IMR-90 (cell line): Measurements from ENCODE around the gene PLA2G12B. TPM values are rescaled to one million over a fixed set of nuclear protein-coding genes. Genes with fewer than 3 reads are reported as not detected.
"Not testable (repeated sequence)": the region's sequence is repeated elsewhere in the genome, so short reads cannot be mapped to it uniquely, and the experiment has no call there.

Experiments used
- ATAC-seq: fragments of 200-7000 bp; cut with Tn5 transposase; 2 replicates; pipeline ENCODE4 v1.9.1; 2020; ENCODE audit warnings: low read depth, mild to moderate bottlenecking, moderate library complexity
- BruUV-seq: library from RNA; stranded (reverse); fragments of 400-500 nt; replicated peaks from 2 replicates; lab custom pipeline; 2021; lab: Mats Ljungman, UMichigan
- CTCF ChIA-PET: fragments of 300-600 bp; formaldehyde crosslinking; extraction: SDS; loops from one replicate; lab custom pipeline; 2021; ENCODE audit warnings: antibody characterized with exemption; lab: Yijun Ruan, JAX
- POLR2A ChIA-PET: fragments of 300-600 bp; sonication (Branson Sonifier 250); formaldehyde crosslinking; loops from one replicate; lab custom pipeline; 2022; ENCODE audit warnings: antibody characterized with exemption; ENCODE audit not compliant: unreplicated experiment; lab: Charles Lee
- DNase-seq: peaks from one replicate; pipeline ENCODE4 v3.0.0; 2013
- H2AFZ ChIP-seq: replicated peaks from 2 replicates; pipeline ENCODE3; 2013; ENCODE audit warnings: low read length, mild to moderate bottlenecking; ENCODE audit not compliant: poor library complexity
- H2AK5ac ChIP-seq: 2 replicates; pipeline ENCODE4 v1.6.1; 2013; ENCODE audit warnings: low read depth, low read length, inconsistent platforms
- H2AK9ac ChIP-seq: replicated peaks from 2 replicates; pipeline ENCODE3; 2013; ENCODE audit warnings: mild to moderate bottlenecking, low read depth, low read length, moderate library complexity; ENCODE audit not compliant: poor library complexity
- H2BK120ac ChIP-seq: 2 replicates; pipeline ENCODE4 v1.6.1; 2013; ENCODE audit warnings: low read depth, low read length, inconsistent platforms
- H2BK15ac ChIP-seq: 3 replicates; pipeline ENCODE4 v1.6.1; 2013; ENCODE audit warnings: low read depth, low read length, inconsistent platforms
- H2BK20ac ChIP-seq: 2 replicates; pipeline ENCODE4 v1.6.1; 2013; ENCODE audit warnings: low read depth, mild to moderate bottlenecking, inconsistent platforms, low read length, moderate library complexity
- H2BK5ac ChIP-seq: 2 replicates; pipeline ENCODE4 v1.6.1; 2013; ENCODE audit warnings: mild to moderate bottlenecking, low read depth, low read length, inconsistent platforms; ENCODE audit not compliant: poor library complexity, severe bottlenecking
- H3K14ac ChIP-seq: replicated peaks from 2 replicates; pipeline ENCODE4 v1.6.1; 2013; ENCODE audit warnings: low read depth, low read length, inconsistent platforms
- H3K18ac ChIP-seq: 2 replicates; pipeline ENCODE4 v1.6.1; 2013; ENCODE audit warnings: low read depth, low read length, control low read depth
- H3K23ac ChIP-seq: 2 replicates; pipeline ENCODE4 v1.6.1; 2013; ENCODE audit warnings: low read depth, low read length, inconsistent platforms
- H3K27ac ChIP-seq: 2 replicates; pipeline ENCODE4 v1.5.1; 2013; ENCODE audit warnings: mild to moderate bottlenecking, control low read depth, low read length; ENCODE audit not compliant: insufficient read depth
- H3K27me3 ChIP-seq: 2 replicates; pipeline ENCODE4 v1.6.1; 2013; ENCODE audit warnings: low read length; ENCODE audit not compliant: control insufficient read depth, insufficient read depth
- H3K36me3 ChIP-seq: 2 replicates; pipeline ENCODE4 v1.6.1; 2013; ENCODE audit warnings: low read length, mixed read lengths; ENCODE audit not compliant: control insufficient read depth, insufficient read depth
- H3K4ac ChIP-seq: 2 replicates; pipeline ENCODE4 v1.6.1; 2013; ENCODE audit warnings: low read depth, low read length, inconsistent platforms
- H3K4me1 ChIP-seq: 2 replicates; pipeline ENCODE4 v1.6.1; 2013; ENCODE audit warnings: low read length, mixed read lengths; ENCODE audit not compliant: control insufficient read depth, insufficient read depth
- H3K4me2 ChIP-seq: 2 replicates; pipeline ENCODE4 v1.6.1; 2013; ENCODE audit warnings: low read depth, mild to moderate bottlenecking, control low read depth, low read length, moderate library complexity
- H3K4me3 ChIP-seq: 2 replicates; pipeline ENCODE4 v1.5.1; 2013; ENCODE audit warnings: low read depth, mild to moderate bottlenecking, control low read depth, low read length, moderate library complexity; ENCODE audit not compliant: insufficient read depth
- H3K56ac ChIP-seq: 2 replicates; pipeline ENCODE4 v1.6.1; 2013; ENCODE audit warnings: low read length, inconsistent platforms; ENCODE audit not compliant: insufficient read depth; ENCODE audit errors: extremely low read depth
- H3K79me1 ChIP-seq, 2 experiments: 2 replicates each; pipeline ENCODE4 v1.6.1; 2013; ENCODE audit warnings: low read length in 2 of 2, inconsistent platforms in 1 of 2, low read depth in 1 of 2
- H3K9ac ChIP-seq: 2 replicates; pipeline ENCODE4 v1.6.1; 2013; ENCODE audit warnings: low read depth, low read length, control low read depth
- H3K9me1 ChIP-seq: 2 replicates; pipeline ENCODE4 v1.6.1; 2013; ENCODE audit warnings: low read length, inconsistent platforms; ENCODE audit not compliant: insufficient read depth
- H3K9me3 ChIP-seq: 2 replicates; pipeline ENCODE4 v1.6.1; 2013; ENCODE audit warnings: low read length; ENCODE audit not compliant: control insufficient read depth, insufficient read depth
- H4K20me1 ChIP-seq: 2 replicates; pipeline ENCODE4 v1.6.1; 2013; ENCODE audit warnings: low read length, inconsistent platforms; ENCODE audit not compliant: insufficient read depth
- H4K5ac ChIP-seq: 2 replicates; pipeline ENCODE4 v1.6.1; 2013; ENCODE audit warnings: mild to moderate bottlenecking, low read depth, low read length, control low read depth
- H4K8ac ChIP-seq, 2 experiments: 2 replicates each; pipeline ENCODE4 v1.6.1; 2013; ENCODE audit warnings: low read depth in 2 of 2, low read length in 2 of 2, control low read depth in 1 of 2, inconsistent platforms in 1 of 2
- H4K91ac ChIP-seq: 2 replicates; pipeline ENCODE4 v1.6.1; 2013; ENCODE audit warnings: low read depth, low read length, inconsistent platforms; ENCODE audit not compliant: insufficient read depth
- WGBS, 2 experiments: methylation state at CpG; one replicate each; pipeline versions ENCODE4 v1.1.5 to v1.1.7; 2013; ENCODE audit warnings: missing lambda C conversion rate in 2 of 2; ENCODE audit not compliant: insufficient read length in 1 of 2; ENCODE audit errors: extremely low coverage in 2 of 2; 5-methylcytosine and 5-hydroxymethylcytosine counted together
- dilution Hi-C: fragments of 300-500 bp; cut with HindIII; formaldehyde crosslinking; loops from one replicate; pipeline ENCODE4 v1.14.3; 2018; ENCODE audit warnings: low sequenced_read_pairs; ENCODE audit not compliant: unreplicated experiment
- in situ Hi-C: fragments of 300-500 bp; cut with MboI; formaldehyde crosslinking; loops from 3 replicates; pipeline ENCODE4 v1.14.3; 2019; ENCODE audit warnings: low sequenced_read_pairs, inconsistent platforms, mixed read lengths
- intact Hi-C: fragments of 100-400 bp; cut with micrococcal nuclease; formaldehyde crosslinking; loops from 2 replicates; pipeline ENCODE4 v1.10.0; 2022
- polyA plus RNA-seq, 3 experiments: library from polyadenylated mRNA; depleted of rRNA; stranded (reverse); fragments of >200 nt; gene quantifications; 2 replicates each; pipeline ENCODE4 v1.2.3, GENCODE V29; 2012; ENCODE audit warnings: low replicate concordance in 1 of 3
- total RNA-seq: library from RNA; depleted of rRNA; stranded (reverse); fragments of >200 nt; gene quantifications from 2 replicates; pipeline ENCODE4 v1.2.3, GENCODE V29; 2012

Gene PLA2G12B
- total and polyA plus RNA-seq, 2 of the 4 experiments (the other 2 are of a cell fraction): not detected

DNA sequence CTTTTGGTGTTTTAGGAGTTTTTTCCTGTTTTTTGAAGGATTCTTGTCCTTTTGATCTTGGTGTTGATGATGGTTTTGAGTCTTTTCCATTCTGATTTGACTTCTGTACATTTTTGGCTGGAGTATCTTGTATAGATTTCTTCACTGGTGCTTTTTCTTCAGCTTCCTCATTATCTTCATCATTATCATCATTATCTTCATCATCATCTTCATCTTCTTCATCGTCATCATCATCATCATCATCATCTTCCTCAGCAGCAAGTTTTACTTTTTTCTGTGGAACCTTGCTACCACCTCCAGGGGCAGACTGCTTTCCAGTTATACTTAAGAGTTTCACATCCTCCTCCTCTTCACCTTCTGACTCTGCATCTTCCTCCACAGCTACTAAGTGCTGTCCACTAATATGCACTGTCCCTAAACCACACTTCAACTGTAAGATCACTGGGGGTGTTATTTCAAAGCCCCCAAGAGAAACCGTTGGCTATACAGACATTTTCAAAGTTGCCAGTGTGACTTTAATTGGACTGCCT, 36.7 kb downstream of the PLA2G12B start:
- H3K9me1 ChIP-seq, H3K18ac ChIP-seq, H3K9me3 ChIP-seq, H2BK5ac ChIP-seq, H2BK15ac ChIP-seq, ATAC-seq, intact Hi-C loops, H3K9ac ChIP-seq, H3K27ac ChIP-seq, H2BK120ac ChIP-seq, H4K5ac ChIP-seq, H3K27me3 ChIP-seq, H2AK5ac ChIP-seq, H3K4me2 ChIP-seq, dilution Hi-C loops, H3K36me3 ChIP-seq, H3K4me3 ChIP-seq, H4K91ac ChIP-seq, H3K4ac ChIP-seq, H3K23ac ChIP-seq, BruUV-seq, H3K4me1 ChIP-seq, H4K8ac ChIP-seq, H3K56ac ChIP-seq, H2AK9ac ChIP-seq, POLR2A ChIA-PET, CTCF ChIA-PET, H3K79me1 ChIP-seq, H4K20me1 ChIP-seq, DNase-seq, H2BK20ac ChIP-seq, H2AFZ ChIP-seq, H3K14ac ChIP-seq, in situ Hi-C loops: not testable (repeated sequence)
- 67 to 100% methylated on average over 1 of the region's 2 CpGs for WGBS, 2 experiments

DNA sequence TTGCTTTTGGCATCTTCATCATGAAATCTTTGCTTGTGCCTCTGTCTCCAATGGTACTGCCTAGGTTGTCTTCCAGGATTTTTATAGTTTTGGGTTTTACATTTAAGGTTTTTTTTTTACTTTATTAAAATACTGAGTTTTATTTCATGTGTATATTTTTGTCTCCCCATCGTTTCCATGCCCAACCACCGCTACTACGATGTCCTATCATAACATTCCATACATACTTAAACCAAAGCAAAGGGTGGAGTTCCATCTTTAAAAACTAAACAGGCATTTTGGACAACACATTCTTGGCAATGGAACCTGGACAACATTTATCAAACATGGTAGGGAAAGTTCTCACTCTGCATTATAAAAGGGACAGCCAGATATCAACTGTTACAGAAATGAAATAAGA, 37.4 kb downstream of the PLA2G12B start:
- intact Hi-C loops, DNase-seq, H4K5ac ChIP-seq, H3K18ac ChIP-seq, H3K9me3 ChIP-seq, H3K79me1 ChIP-seq, ATAC-seq, H2BK20ac ChIP-seq, H3K23ac ChIP-seq, H3K14ac ChIP-seq, H3K36me3 ChIP-seq, H3K4me3 ChIP-seq, in situ Hi-C loops, H2BK5ac ChIP-seq, H2AK9ac ChIP-seq, H4K20me1 ChIP-seq, H3K4ac ChIP-seq, H3K27me3 ChIP-seq, H2BK120ac ChIP-seq, POLR2A ChIA-PET, H4K8ac ChIP-seq, BruUV-seq, H3K9ac ChIP-seq, H2AK5ac ChIP-seq, H3K56ac ChIP-seq, H2AFZ ChIP-seq, H3K4me1 ChIP-seq, H4K91ac ChIP-seq, H3K4me2 ChIP-seq, H3K9me1 ChIP-seq, H3K27ac ChIP-seq, H2BK15ac ChIP-seq, dilution Hi-C loops, CTCF ChIA-PET: not testable (repeated sequence)
- no CpG with 5 or more reads among the region's 3 CpGs for WGBS, 2 experiments
